ENCODE results near the gene E2F4.

DNA sequence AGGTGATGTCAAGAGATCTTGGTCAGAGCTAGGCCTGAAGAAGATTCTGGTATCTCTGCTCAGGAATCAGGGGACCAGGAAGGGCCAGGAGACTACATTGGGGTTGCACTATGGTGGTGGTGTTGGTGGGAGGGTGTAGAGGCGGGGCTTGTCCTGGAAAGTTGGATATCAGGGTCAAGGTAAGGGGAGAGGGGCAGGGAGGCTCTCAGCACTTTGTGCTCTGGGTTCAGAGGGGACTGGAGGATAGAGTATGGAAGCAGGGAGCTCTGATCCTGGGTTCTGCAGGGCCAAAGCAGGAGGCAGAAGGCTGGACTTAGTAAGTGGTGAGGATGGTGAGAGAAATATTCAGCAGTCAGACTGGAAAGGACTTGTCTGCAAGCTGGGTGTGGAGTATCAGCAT is 18.6 kb upstream of the E2F4 start:
- TF ChIP-seq, protein P1, sequence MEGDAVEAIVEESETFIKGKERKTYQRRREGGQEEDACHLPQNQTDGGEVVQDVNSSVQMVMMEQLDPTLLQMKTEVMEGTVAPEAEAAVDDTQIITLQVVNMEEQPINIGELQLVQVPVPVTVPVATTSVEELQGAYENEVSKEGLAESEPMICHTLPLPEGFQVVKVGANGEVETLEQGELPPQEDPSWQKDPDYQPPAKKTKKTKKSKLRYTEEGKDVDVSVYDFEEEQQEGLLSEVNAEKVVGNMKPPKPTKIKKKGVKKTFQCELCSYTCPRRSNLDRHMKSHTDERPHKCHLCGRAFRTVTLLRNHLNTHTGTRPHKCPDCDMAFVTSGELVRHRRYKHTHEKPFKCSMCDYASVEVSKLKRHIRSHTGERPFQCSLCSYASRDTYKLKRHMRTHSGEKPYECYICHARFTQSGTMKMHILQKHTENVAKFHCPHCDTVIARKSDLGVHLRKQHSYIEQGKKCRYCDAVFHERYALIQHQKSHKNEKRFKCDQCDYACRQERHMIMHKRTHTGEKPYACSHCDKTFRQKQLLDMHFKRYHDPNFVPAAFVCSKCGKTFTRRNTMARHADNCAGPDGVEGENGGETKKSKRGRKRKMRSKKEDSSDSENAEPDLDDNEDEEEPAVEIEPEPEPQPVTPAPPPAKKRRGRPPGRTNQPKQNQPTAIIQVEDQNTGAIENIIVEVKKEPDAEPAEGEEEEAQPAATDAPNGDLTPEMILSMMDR (IDR thresholded peaks at IDR 0.05) = no peak
- TF ChIP-seq, protein P2, sequence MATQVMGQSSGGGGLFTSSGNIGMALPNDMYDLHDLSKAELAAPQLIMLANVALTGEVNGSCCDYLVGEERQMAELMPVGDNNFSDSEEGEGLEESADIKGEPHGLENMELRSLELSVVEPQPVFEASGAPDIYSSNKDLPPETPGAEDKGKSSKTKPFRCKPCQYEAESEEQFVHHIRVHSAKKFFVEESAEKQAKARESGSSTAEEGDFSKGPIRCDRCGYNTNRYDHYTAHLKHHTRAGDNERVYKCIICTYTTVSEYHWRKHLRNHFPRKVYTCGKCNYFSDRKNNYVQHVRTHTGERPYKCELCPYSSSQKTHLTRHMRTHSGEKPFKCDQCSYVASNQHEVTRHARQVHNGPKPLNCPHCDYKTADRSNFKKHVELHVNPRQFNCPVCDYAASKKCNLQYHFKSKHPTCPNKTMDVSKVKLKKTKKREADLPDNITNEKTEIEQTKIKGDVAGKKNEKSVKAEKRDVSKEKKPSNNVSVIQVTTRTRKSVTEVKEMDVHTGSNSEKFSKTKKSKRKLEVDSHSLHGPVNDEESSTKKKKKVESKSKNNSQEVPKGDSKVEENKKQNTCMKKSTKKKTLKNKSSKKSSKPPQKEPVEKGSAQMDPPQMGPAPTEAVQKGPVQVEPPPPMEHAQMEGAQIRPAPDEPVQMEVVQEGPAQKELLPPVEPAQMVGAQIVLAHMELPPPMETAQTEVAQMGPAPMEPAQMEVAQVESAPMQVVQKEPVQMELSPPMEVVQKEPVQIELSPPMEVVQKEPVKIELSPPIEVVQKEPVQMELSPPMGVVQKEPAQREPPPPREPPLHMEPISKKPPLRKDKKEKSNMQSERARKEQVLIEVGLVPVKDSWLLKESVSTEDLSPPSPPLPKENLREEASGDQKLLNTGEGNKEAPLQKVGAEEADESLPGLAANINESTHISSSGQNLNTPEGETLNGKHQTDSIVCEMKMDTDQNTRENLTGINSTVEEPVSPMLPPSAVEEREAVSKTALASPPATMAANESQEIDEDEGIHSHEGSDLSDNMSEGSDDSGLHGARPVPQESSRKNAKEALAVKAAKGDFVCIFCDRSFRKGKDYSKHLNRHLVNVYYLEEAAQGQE (IDR thresholded peaks at IDR 0.05) = no peak
- TF ChIP-seq RCOR1 (IDR thresholded peaks at IDR 0.05; ENCODE audit: low read depth, low read length) (no peak), ESRRA (IDR thresholded peaks at IDR 0.05; ENCODE audit: borderline replicate concordance, low read length) (no peak), PHF8 (IDR thresholded peaks at IDR 0.05; ENCODE audit: borderline replicate concordance, low read depth) (no peak), EP300 (IDR thresholded peaks at IDR 0.05) (no peak), JUNB (IDR thresholded peaks at IDR 0.05) (no peak), JUN (IDR thresholded peaks at IDR 0.05) (no peak), BCL3 (IDR thresholded peaks at IDR 0.05) (no peak), MYC (IDR thresholded peaks at IDR 0.05; ENCODE audit: borderline replicate concordance, low read length) (no peak), HDAC2 (IDR thresholded peaks at IDR 0.05) (no peak), HMGXB4 (CRISPR knock-in tag; IDR thresholded peaks at IDR 0.05; ENCODE audit: borderline replicate concordance) (no peak)
- TF ChIP-seq, protein P3, sequence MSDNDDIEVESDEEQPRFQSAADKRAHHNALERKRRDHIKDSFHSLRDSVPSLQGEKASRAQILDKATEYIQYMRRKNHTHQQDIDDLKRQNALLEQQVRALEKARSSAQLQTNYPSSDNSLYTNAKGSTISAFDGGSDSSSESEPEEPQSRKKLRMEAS (IDR thresholded peaks at IDR 0.05) = no peak
- TF ChIP-seq, protein P4, sequence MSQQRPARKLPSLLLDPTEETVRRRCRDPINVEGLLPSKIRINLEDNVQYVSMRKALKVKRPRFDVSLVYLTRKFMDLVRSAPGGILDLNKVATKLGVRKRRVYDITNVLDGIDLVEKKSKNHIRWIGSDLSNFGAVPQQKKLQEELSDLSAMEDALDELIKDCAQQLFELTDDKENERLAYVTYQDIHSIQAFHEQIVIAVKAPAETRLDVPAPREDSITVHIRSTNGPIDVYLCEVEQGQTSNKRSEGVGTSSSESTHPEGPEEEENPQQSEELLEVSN (IDR thresholded peaks at IDR 0.05; ENCODE audit: borderline replicate concordance, low read depth) = no peak
